Measurements from ENCODE around the gene HEPH.

- TF ChIP-seq CTCF (IDR thresholded peaks at IDR 0.05 in 4 of 5, conservative IDR thresholded peaks at IDR 0.05 in 1 of 5) = no peak
- no peak for TF ChIP-seq POLR2A (IDR thresholded peaks at IDR 0.05)
Measured at GRCh38 chrX:66166671-66167070, 2.6 kb downstream of the HEPH start.
